HEK293 (cell line): ENCODE data around the gene MRPS6.

Source experiments
- CTCF ChIP-seq: fragments of 450-650 bp; formaldehyde crosslinking; IDR thresholded peaks from 2 replicates; pipeline ENCODE4 v1.5.1; 2016; ENCODE audit warnings: missing biosample characterization, missing genetic modification characterization
- TSHZ1 ChIP-seq: fragments of 450-650 bp; formaldehyde crosslinking; IDR thresholded peaks from 2 replicates; pipeline ENCODE4 v1.5.1; 2016; ENCODE audit warnings: missing biosample characterization, missing genetic modification characterization, borderline replicate concordance

- TF ChIP-seq TSHZ1 (tag by site-specific recombination): no peak
- no peak for TF ChIP-seq CTCF (tag by site-specific recombination)
Observed at GRCh38 chr21:34074283-34075090, 1.1 kb downstream of the MRPS6 start.
